ENCODE results near the gene BST1.

The BST1 gene

GRCh38 chr4:15716115-15716514 is 13.2 kb downstream of the BST1 start:
- TF ChIP-seq NFIC (IDR thresholded peaks at IDR 0.05) (no peak), TEAD4 (IDR thresholded peaks at IDR 0.05) (no peak), USF1 (IDR thresholded peaks at IDR 0.05) (no peak), ZBTB7A (IDR thresholded peaks at IDR 0.05; ENCODE audit: low read depth) (no peak), EP300 (IDR thresholded peaks at IDR 0.05; ENCODE audit: borderline replicate concordance) (no peak)

GRCh38 chr4:15717086-15717485 is 14.2 kb downstream of the BST1 start:
- TF ChIP-seq USF1 (IDR thresholded peaks at IDR 0.05) (no peak), TEAD4 (IDR thresholded peaks at IDR 0.05) (peak; percentile 75), NFIC (IDR thresholded peaks at IDR 0.05) (no peak), FOXM1 (IDR thresholded peaks at IDR 0.05; ENCODE audit: borderline replicate concordance, low read depth) (no peak), CREB1 (IDR thresholded peaks at IDR 0.05; ENCODE audit: low read depth) (no peak), RAD21 (IDR thresholded peaks at IDR 0.05; ENCODE audit: low read depth) (no peak), REST (IDR thresholded peaks at IDR 0.05; ENCODE audit: low read depth) (no peak), EP300 (IDR thresholded peaks at IDR 0.05; ENCODE audit: borderline replicate concordance) (peak; percentile 61; the same call in 1 of the 2 replicates), EGR1 (IDR thresholded peaks at IDR 0.05) (no peak), YY1 (IDR thresholded peaks at IDR 0.05; ENCODE audit: low read depth) (no peak)

- TF ChIP-seq EGR1 (IDR thresholded peaks at IDR 0.05) (no peak), TAF1 (IDR thresholded peaks at IDR 0.05; ENCODE audit: low read depth) (no peak), FOXM1 (IDR thresholded peaks at IDR 0.05; ENCODE audit: borderline replicate concordance, low read depth) (no peak), RAD21 (IDR thresholded peaks at IDR 0.05; ENCODE audit: low read depth) (no peak), YY1 (IDR thresholded peaks at IDR 0.05; ENCODE audit: low read depth) (no peak), ZBTB7A (IDR thresholded peaks at IDR 0.05; ENCODE audit: low read depth) (no peak), TEAD4 (IDR thresholded peaks at IDR 0.05) (no peak), CREB1 (IDR thresholded peaks at IDR 0.05; ENCODE audit: low read depth) (no peak), EP300 (IDR thresholded peaks at IDR 0.05; ENCODE audit: borderline replicate concordance) (no peak), MAX (IDR thresholded peaks at IDR 0.05) (no peak), CEBPB (IDR thresholded peaks at IDR 0.05) (no peak), TCF12 (IDR thresholded peaks at IDR 0.05; ENCODE audit: low read depth) (no peak), REST (IDR thresholded peaks at IDR 0.05; ENCODE audit: low read depth) (no peak), NFIC (IDR thresholded peaks at IDR 0.05) (no peak), USF1 (IDR thresholded peaks at IDR 0.05) (no peak)
These were observed 15.0 kb downstream of the BST1 start for GRCh38 chr4:15717657-15718416.

GRCh38 chr4:15718465-15718864 is 15.6 kb downstream of the BST1 start:
- TF ChIP-seq EP300 (IDR thresholded peaks at IDR 0.05; ENCODE audit: borderline replicate concordance) = no peak
- TF ChIP-seq CREB1 (IDR thresholded peaks at IDR 0.05; ENCODE audit: low read depth) = no peak
- no peak for TF ChIP-seq TEAD4 (IDR thresholded peaks at IDR 0.05)
- no peak for TF ChIP-seq REST (IDR thresholded peaks at IDR 0.05; ENCODE audit: low read depth)
- no peak for TF ChIP-seq TAF1 (IDR thresholded peaks at IDR 0.05; ENCODE audit: low read depth)
- no peak for TF ChIP-seq TCF12 (IDR thresholded peaks at IDR 0.05; ENCODE audit: low read depth)
- TF ChIP-seq USF1 (IDR thresholded peaks at IDR 0.05) = no peak
- no peak for TF ChIP-seq ZBTB7A (IDR thresholded peaks at IDR 0.05; ENCODE audit: low read depth)
- TF ChIP-seq YY1 (IDR thresholded peaks at IDR 0.05; ENCODE audit: low read depth) = no peak
- no peak for TF ChIP-seq MAX (IDR thresholded peaks at IDR 0.05)
- no peak for TF ChIP-seq RAD21 (IDR thresholded peaks at IDR 0.05; ENCODE audit: low read depth)
- TF ChIP-seq FOXM1 (IDR thresholded peaks at IDR 0.05; ENCODE audit: borderline replicate concordance, low read depth) = no peak
- TF ChIP-seq EGR1 (IDR thresholded peaks at IDR 0.05) = no peak
- no peak for TF ChIP-seq CEBPB (IDR thresholded peaks at IDR 0.05)
